NCI-H146 (cell line): Measurements from ENCODE around the gene HBS1L.

Experiments
- DNase-seq: peaks from one replicate; lab custom pipeline; 2025; lab: John Stamatoyannopoulos, UW

The HBS1L gene

GRCh38 chr6:135036731-135037420 is 17.7 kb downstream of the HBS1L start:
- no peak for DNase-seq

DNA sequence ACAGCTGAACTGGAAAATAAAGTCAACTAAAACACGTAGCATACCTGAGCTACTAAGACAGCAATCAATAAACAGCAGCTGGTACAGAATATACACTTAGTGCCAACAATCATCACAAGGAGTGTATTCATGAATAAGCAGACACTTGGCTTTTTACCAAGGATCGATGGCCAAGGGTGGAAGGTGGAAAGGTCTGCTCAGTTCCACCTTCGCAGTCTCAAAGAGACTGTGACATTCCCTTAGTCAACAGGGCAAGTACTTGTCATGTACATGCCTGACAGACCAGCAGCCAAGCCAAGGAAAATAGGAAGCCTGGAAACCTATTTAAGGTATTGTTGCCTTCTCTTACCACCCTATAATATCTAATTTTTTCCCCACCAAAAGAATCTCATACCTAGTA is 21.4 kb downstream of the HBS1L start:
- DNase-seq = no peak

- no peak for DNase-seq
These were observed 24.0 kb downstream of the HBS1L start for GRCh38 chr6:135030532-135031178.

- DNase-seq = no peak
These were observed 24.6 kb downstream of the HBS1L start for GRCh38 chr6:135030056-135030473.

DNA sequence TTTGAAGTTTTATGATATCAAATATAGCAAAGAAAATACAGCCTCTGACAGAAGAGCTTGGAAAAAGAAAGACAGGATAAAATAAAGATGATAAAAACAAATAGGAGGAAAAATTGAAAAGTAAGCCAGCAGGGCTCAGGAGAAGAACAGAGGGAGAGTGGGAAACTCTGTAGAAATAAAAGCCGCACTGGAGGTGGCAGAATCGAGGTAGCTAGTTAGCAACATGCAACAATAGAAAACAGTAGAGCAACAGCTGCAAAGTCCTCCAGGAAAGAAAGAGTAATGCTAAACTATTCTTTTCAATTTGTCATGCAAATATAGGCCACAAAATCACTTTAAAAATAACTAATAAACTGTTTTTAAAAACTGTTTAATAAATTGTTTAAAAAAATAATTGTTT is 28.8 kb downstream of the HBS1L start:
- no peak for DNase-seq

GRCh38 chr6:135025175-135025574 is 29.4 kb downstream of the HBS1L start:
- no peak for DNase-seq

- DNase-seq = no peak
These were observed 32.4 kb downstream of the HBS1L start for GRCh38 chr6:135022050-135022697.

DNA sequence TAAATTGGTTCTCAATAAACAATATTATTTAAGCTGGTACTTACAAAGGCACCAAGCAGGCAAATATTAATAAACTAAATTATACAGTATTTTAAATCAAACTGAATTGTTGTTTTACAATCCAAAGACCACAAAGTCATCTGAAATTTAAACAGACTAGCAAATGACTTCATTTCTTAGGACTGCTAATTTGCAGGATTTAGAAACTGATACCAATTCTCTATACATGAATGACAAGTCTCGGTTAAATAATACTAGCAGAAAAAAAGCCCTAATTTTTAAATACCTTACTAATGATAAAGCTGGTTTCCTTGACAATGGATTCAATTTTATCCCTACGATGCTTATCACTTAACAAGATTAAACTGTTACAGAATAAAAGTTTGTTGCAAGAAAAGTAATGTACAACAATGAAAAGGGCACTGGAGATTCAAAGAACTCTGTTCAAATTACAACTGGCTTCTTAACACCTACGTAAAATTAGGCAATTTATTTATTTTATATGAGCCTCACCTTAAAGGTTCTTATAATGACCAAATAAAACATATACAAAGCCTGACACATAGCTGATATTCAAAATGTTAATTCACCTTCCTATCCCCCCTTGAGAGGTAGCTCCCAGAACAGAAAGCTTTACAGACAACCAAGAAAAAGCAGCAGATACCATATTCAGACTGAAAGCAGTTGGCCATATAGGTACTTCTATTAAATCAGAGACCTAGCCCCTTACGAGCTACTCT is 33.1 kb downstream of the HBS1L start:
- DNase-seq = no peak

DNA sequence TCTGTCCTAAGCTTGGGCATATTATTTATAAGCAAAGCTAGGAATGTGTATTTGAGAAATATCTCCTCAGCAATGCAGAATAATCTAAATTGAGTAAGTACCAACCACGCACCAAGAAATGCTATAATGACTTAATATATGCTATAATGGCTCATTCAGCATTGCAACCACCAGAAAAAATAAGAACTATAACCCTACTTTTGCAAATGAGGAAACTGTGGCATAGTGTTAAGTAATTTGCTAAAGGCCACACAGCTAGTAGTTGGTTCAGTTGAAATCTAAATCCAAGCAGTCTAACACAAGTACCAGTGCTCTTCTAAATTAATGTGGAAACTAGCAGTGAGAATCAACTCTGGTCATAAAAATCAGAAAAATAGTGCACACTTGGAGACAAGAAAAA is 35.7 kb downstream of the HBS1L start:
- DNase-seq = no peak

DNA sequence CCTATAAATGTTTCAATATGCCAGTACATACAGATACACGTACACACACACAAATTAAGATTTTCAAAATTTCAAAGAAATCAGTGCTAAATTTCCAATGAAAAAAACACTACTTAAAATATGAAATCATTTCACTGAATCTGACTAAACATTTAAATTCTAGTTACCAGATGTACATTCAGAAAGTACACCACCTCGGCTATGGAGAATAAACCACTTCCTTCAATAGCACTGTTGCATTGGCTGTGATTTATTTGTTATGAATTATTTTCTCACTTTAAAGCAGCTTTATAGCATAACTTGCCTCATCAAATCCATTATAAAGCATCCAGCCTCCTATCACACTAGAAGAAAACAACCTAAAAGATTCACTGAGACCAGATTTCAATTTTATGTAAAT is 36.6 kb downstream of the HBS1L start:
- DNase-seq = no peak

GRCh38 chr6:135014353-135014832 is 40.2 kb downstream of the HBS1L start:
- DNase-seq = no peak

DNA sequence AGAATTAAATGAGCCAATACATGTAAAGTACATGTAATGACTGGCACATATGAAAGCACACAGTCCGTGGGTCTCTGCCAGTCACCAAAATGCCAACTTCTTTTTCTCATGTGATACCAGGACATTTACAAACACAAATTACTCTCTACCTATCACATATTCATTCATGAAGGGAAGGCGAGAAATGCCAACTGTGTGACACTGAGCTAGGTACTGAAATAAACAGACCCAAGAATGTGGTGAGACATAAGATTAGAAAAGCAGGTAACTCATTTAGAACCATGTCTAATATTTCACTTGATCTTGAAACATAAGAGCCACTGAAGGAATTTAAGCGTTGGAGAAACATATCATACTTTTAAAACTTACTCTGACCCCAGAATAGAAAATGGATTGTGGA is 41.4 kb downstream of the HBS1L start:
- no peak for DNase-seq

- no peak for DNase-seq
These were observed 41.9 kb downstream of the HBS1L start for GRCh38 chr6:135012764-135013163.

GRCh38 chr6:135012349-135012748 is 42.3 kb downstream of the HBS1L start:
- no peak for DNase-seq

DNA sequence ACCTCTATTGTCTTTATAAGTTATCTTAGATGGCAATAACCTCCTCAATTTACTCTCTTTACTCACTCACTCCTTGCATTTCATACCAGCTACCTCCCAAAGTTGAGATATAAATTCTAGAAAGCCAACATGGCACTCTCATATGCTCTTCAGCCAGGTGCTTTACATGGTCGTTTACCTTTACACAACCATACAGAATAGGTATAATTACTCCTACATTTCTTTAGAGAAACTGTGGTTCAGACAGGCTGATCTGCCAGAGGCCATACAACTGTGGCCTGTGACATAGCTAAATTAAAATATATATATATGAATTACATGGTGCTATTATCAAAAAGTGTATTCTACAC is 45.7 kb downstream of the HBS1L start:
- no peak for DNase-seq

DNA sequence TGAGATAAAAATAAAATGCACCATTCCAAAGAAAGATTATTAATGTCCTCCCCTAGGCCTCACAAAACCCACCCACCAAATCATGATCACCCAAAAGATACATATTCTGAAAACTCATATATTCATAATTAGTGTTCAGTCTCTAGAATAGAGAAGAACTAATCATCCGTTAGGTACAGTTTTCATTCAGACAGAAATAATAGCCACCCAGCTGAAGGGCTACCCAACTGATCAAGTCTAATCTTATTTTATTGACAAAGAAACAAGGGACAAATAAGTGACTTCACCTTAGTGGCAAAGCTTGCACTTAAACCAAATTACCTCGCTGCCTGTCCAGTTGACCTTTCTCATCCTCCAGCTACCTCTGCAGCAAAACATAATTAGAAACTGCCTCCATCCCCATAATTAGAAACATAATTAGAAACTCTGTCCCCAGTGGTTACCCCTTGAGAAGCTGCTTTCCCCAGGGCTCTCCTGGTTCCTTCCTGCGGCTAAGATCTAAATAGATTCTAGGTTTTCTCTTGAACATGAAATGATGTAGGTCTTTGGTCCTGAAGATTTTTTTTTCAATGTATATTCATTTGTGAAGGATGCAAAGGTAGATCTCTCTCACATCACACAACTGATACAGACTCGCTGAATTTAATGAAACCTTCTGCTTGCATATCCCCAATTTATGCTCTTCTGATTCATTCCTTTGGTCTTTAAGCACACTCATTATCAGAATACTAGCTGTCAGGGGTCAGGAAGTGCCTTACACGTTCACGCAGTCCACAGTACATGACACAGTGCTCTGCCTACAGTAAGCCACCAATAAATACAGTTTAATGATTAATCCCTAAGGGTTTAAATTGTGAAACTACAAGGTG is 46.3 kb downstream of the HBS1L start:
- DNase-seq = no peak

- DNase-seq = no peak
These were observed 48.2 kb downstream of the HBS1L start for GRCh38 chr6:135006386-135006914.

- DNase-seq = no peak
These were observed 50.2 kb downstream of the HBS1L start for GRCh38 chr6:135004399-135004798.

- DNase-seq = no peak
These were observed 51.5 kb downstream of the HBS1L start for GRCh38 chr6:135002974-135003703.

- DNase-seq = no peak
These were observed 52.3 kb downstream of the HBS1L start for GRCh38 chr6:135002229-135002844.
